SU-DHL-6 (cell line): ENCODE measurements around the gene RHBDD3.

ENCODE experiments used
- H2AFZ ChIP-seq: fragments of 200-600 bp; sonication (generic); 2 replicates; pipeline ENCODE4 v1.6.1; 2014; ENCODE audit warnings: low read depth, mild to moderate bottlenecking, moderate library complexity, mixed read lengths, antibody characterized with exemption, low read length; ENCODE audit not compliant: severe bottlenecking
- H3F3A ChIP-seq: fragments of 200-600 bp; shearing (Covaris generic); 2 replicates; pipeline ENCODE4 v1.6.0; 2016; ENCODE audit warnings: antibody characterized with exemption, mild to moderate bottlenecking; ENCODE audit not compliant: insufficient read depth
- H3K27ac ChIP-seq: fragments of 200-600 bp; sonication (generic); 2 replicates; pipeline ENCODE4 v1.5.1; 2016; ENCODE audit warnings: low read depth, mild to moderate bottlenecking, low read length, moderate library complexity, mixed read lengths
- H3K27me3 ChIP-seq: fragments of 200-600 bp; sonication (generic), shearing (Covaris generic); 2 replicates; pipeline ENCODE4 v1.6.0; 2014; ENCODE audit warnings: mild to moderate bottlenecking, low read length
- H3K36me3 ChIP-seq: fragments of 200-600 bp; sonication (generic); 2 replicates; pipeline ENCODE4 v1.6.1; 2014; ENCODE audit warnings: mild to moderate bottlenecking, low read length, mixed read lengths
- H3K4me2 ChIP-seq: fragments of 300-600, 200-600 bp; shearing (Covaris generic), sonication (generic); 2 replicates; pipeline ENCODE4 v1.6.0; 2014; ENCODE audit warnings: low read length, low read depth, mild to moderate bottlenecking; ENCODE audit not compliant: poor library complexity, severe bottlenecking
- H3K4me3 ChIP-seq: fragments of 200-600 bp; sonication (generic); 2 replicates; pipeline ENCODE4 v1.5.1; 2014; ENCODE audit warnings: antibody characterized with exemption, low read length, mild to moderate bottlenecking, mixed read lengths; ENCODE audit not compliant: insufficient read depth, poor library complexity, severe bottlenecking
- H3K79me2 ChIP-seq: fragments of 200-600 bp; sonication (generic); 2 replicates; pipeline ENCODE4 v1.6.1; 2014; ENCODE audit warnings: mild to moderate bottlenecking, low read length, moderate library complexity; ENCODE audit not compliant: insufficient read depth
- H3K9ac ChIP-seq: fragments of 200-600 bp; sonication (generic); 2 replicates; pipeline ENCODE4 v1.7.0; 2014; ENCODE audit warnings: mild to moderate bottlenecking, low read length
- H3K9me2 ChIP-seq: fragments of 200-600 bp; sonication (generic); replicated peaks from 2 replicates; pipeline ENCODE4 v1.6.1; 2014; ENCODE audit warnings: low read length; ENCODE audit not compliant: insufficient read depth
- H3K9me3 ChIP-seq: fragments of 200-600 bp; sonication (generic); 2 replicates; pipeline ENCODE4 v1.6.1; 2014; ENCODE audit warnings: low read length, mixed read lengths; ENCODE audit not compliant: insufficient read depth
- H4K20me1 ChIP-seq: fragments of 200-600 bp; sonication (generic); 2 replicates; pipeline ENCODE4 v1.6.1; 2014; ENCODE audit warnings: low read depth, mild to moderate bottlenecking, antibody characterized with exemption, low read length, moderate library complexity, mixed read lengths
- CTCF ChIP-seq: fragments of 200-600 bp; sonication (generic); IDR thresholded peaks from one replicate; pipeline ENCODE4 v1.5.1; 2017; ENCODE audit warnings: antibody characterized with exemption, mild to moderate bottlenecking, low read length, moderate library complexity; ENCODE audit not compliant: insufficient read depth, poor library complexity, severe bottlenecking
- EZH2phosphoT487 ChIP-seq: fragments of 200-600 bp; sonication (generic), shearing (Covaris generic); conservative IDR thresholded peaks from 2 replicates; pipeline ENCODE4 v1.6.1; 2018; ENCODE audit warnings: mild to moderate bottlenecking, antibody characterized with exemption, low read length, moderate library complexity, mixed read lengths

RHBDD3 gene

GRCh38 chr22:29302402-29302680 is 34.6 kb upstream of the RHBDD3 start:
- H3K27ac ChIP-seq = no peak overlapping the region
- H3K9me3 ChIP-seq = no peaks in the 10 kb centered on the region
- H4K20me1 ChIP-seq = no peaks in the 10 kb centered on the region; the same call in 1 of the 2 replicates
- no peak for TF ChIP-seq EZH2phosphoT487
- no peak for TF ChIP-seq CTCF
- H3K9ac ChIP-seq = no peak overlapping the region
- no peaks in the 10 kb centered on the region for H3K27me3 ChIP-seq
- peaks cover 25% of the 10 kb centered on the region for H3F3A ChIP-seq
- H3K36me3 ChIP-seq = peaks cover 6% of the 10 kb centered on the region; the same call in 1 of the 2 replicates
- no peaks in the 10 kb centered on the region for H3K9me2 ChIP-seq
- no peak overlapping the region for H3K4me2 ChIP-seq
- no peaks in the 10 kb centered on the region for H3K79me2 ChIP-seq
- no peak overlapping the region for H3K4me3 ChIP-seq
- H2AFZ ChIP-seq = no peak overlapping the region

- H3K27ac ChIP-seq = no peak overlapping the region
- no peak overlapping the region for H2AFZ ChIP-seq
- no peak overlapping the region for H3K4me2 ChIP-seq
- H4K20me1 ChIP-seq = no peaks in the 10 kb centered on the region; the same call in 1 of the 2 replicates
- H3K36me3 ChIP-seq = peaks cover 10% of the 10 kb centered on the region; the same call in 1 of the 2 replicates
- H3K9me2 ChIP-seq = no peaks in the 10 kb centered on the region
- H3K9ac ChIP-seq = no peak overlapping the region
- TF ChIP-seq CTCF = no peak
- TF ChIP-seq EZH2phosphoT487 = no peak
- H3K79me2 ChIP-seq = no peaks in the 10 kb centered on the region
- peaks cover 25% of the 10 kb centered on the region for H3F3A ChIP-seq
- H3K9me3 ChIP-seq = no peaks in the 10 kb centered on the region
- H3K27me3 ChIP-seq = no peaks in the 10 kb centered on the region
- no peak overlapping the region for H3K4me3 ChIP-seq
Observed at GRCh38 chr22:29301716-29302401, 34.1 kb upstream of the RHBDD3 start.

- Histone ChIP-seq H3F3A (peaks cover 29% of the 10 kb centered on the region), H3K27me3 (no peaks in the 10 kb centered on the region), H3K4me2 (no peak overlapping the region), H3K79me2 (no peaks in the 10 kb centered on the region), H4K20me1 (no peaks in the 10 kb centered on the region; the same call in 1 of the 2 replicates), H3K27ac (no peak overlapping the region), H3K36me3 (peaks cover 17% of the 10 kb centered on the region), H2AFZ (no peak overlapping the region), H3K9ac (no peak overlapping the region), H3K4me3 (no peak overlapping the region), H3K9me3 (no peaks in the 10 kb centered on the region), H3K9me2 (no peaks in the 10 kb centered on the region)
- TF ChIP-seq CTCF (no peak), EZH2phosphoT487 (no peak)
Observed at GRCh38 chr22:29300807-29301601, 33.2 kb upstream of the RHBDD3 start.
